ENCODE data around the gene MEIKIN.

The MEIKIN gene

GRCh38 chr5:131973089-131973712, 27.7 kb upstream of the MEIKIN start:
- no peak for TF ChIP-seq CTCF (IDR thresholded peaks at IDR 0.05; ENCODE audit: insufficient read depth, missing control alignments)
- DNase-seq (ENCODE audit: insufficient read length, low spot score) (no peak), FAIRE-seq (no peak)

- no peak for TF ChIP-seq CTCF (IDR thresholded peaks at IDR 0.05; ENCODE audit: insufficient read depth, missing control alignments)
- FAIRE-seq (no peak), DNase-seq (ENCODE audit: insufficient read length, low spot score) (no peak)
Measured at GRCh38 chr5:131968396-131968954, 23.0 kb upstream of the MEIKIN start.

GRCh38 chr5:131966551-131966950, 21.1 kb upstream of the MEIKIN start:
- FAIRE-seq (no peak), DNase-seq (ENCODE audit: insufficient read length, low spot score) (no peak)
- no peak for TF ChIP-seq CTCF (IDR thresholded peaks at IDR 0.05; ENCODE audit: insufficient read depth, missing control alignments)

GRCh38 chr5:131965826-131966415, 20.5 kb upstream of the MEIKIN start:
- no peak for TF ChIP-seq CTCF (IDR thresholded peaks at IDR 0.05; ENCODE audit: insufficient read depth, missing control alignments)
- no peak for DNase-seq (ENCODE audit: insufficient read length, low spot score)
- FAIRE-seq = no peak

GRCh38 chr5:131959906-131960305, 14.4 kb upstream of the MEIKIN start:
- no peak for TF ChIP-seq CTCF (IDR thresholded peaks at IDR 0.05; ENCODE audit: insufficient read depth, missing control alignments)
- no peak for FAIRE-seq
- no peak for DNase-seq (ENCODE audit: insufficient read length, low spot score)

- FAIRE-seq = no peak
Measured at GRCh38 chr5:131959136-131959535, 13.7 kb upstream of the MEIKIN start.

More at GRCh38 chr5:131959136-131959535, 13.7 kb upstream of the MEIKIN start:
- TF ChIP-seq CTCF (IDR thresholded peaks at IDR 0.05; ENCODE audit: insufficient read depth, missing control alignments) = no peak
- no peak for DNase-seq (ENCODE audit: insufficient read length, low spot score)
